ENCODE measurements around the gene SYP. TPM values are rescaled to one million over a fixed set of nuclear protein-coding genes. Genes with fewer than 3 reads are reported as not detected.

SYP gene
- total and polyA plus RNA-seq, 9 donors: 0.69 to 3.3 (median 1.9) TPM

DNA sequence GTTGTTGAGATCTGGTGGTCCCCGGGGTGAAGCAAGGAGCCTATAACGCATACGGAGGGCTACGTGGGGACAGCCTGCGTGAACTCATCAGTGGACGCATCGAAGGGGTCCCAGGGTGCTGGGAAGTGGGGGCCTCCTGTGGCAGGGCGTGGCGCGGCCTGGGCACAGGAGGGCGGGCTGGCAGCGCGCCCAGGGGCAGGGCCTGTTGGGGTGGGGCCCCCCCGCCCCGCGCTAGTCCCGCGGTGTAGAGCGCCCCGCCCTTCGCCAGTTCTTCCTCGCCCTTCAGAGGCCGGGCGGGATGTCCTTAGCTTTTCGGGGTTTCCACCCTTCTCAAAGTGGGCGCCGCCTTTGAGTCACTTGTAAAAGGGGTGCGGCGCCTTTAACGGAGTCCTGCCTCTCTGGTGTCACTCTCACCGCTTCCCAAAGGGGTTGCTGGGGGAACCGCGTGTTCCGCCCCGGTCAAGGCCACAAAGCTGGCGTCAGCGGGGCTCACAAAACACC, 27.7 kb downstream of the SYP start:
- WGBS, 3 donors: 33 to 50% (median 42%) methylated on average over 18 to 37 of the region's 37 CpGs
- H3K4me3 ChIP-seq: peak overlapping the region; percentile 55

DNA sequence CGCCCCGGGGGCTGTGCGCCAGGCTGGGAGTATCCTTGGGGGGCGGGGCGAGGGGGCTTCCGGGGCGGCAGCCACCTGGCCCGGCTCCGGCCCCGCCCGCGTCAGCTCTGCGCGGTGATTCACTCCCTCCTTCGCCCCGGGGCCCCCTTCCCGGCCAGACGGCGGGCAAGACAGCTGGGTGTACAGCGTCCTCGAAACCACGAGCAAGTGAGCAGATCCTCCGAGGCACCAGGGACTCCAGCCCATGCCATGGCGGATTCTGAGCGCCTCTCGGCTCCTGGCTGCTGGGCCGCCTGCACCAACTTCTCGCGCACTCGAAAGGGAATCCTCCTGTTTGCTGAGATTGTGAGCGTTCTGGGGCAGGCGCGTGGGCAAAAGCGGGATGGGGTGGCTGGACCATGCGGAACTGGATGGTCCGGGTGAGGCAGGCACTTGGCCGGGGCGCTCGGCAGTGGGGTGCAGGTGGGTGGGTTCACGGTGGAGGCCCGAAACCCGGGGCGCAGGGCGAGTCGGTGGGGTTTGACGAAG, 28.2 kb downstream of the SYP start, which contains the start of gene PLP2:
Gene PLP2, plus strand, starts transcription at position 147 of the 528 bp plus-strand sequence. Its CDS starts 103 bp downstream, at position 250.
- no peaks in the 10 kb centered on the region for H3K4me1 ChIP-seq (ENCODE audit: insufficient read depth)
- no peaks in the 10 kb centered on the region for H3K36me3 ChIP-seq
- peak within 1 kb of the TSS; percentile 55 for H3K4me3 ChIP-seq
- WGBS, 3 donors: 35 to 51% (median 45%) methylated on average over 46 of the region's 46 CpGs
- H3K27me3 ChIP-seq: no peaks in the 10 kb centered on the region
- intact Hi-C loops (cut with DNase I): no loop called here
- no peaks in the 10 kb centered on the region for H3K9me3 ChIP-seq
- TF ChIP-seq, protein P1, sequence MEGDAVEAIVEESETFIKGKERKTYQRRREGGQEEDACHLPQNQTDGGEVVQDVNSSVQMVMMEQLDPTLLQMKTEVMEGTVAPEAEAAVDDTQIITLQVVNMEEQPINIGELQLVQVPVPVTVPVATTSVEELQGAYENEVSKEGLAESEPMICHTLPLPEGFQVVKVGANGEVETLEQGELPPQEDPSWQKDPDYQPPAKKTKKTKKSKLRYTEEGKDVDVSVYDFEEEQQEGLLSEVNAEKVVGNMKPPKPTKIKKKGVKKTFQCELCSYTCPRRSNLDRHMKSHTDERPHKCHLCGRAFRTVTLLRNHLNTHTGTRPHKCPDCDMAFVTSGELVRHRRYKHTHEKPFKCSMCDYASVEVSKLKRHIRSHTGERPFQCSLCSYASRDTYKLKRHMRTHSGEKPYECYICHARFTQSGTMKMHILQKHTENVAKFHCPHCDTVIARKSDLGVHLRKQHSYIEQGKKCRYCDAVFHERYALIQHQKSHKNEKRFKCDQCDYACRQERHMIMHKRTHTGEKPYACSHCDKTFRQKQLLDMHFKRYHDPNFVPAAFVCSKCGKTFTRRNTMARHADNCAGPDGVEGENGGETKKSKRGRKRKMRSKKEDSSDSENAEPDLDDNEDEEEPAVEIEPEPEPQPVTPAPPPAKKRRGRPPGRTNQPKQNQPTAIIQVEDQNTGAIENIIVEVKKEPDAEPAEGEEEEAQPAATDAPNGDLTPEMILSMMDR (IDR thresholded peaks at IDR 0.05): no peak
- TF ChIP-seq POLR2A (IDR thresholded peaks at IDR 0.05): no peak
- no peak for TF ChIP-seq EP300 (IDR thresholded peaks at IDR 0.05)
- peak; percentile 68 to 78 (median 69) for DNase-seq
- H3K27ac ChIP-seq: peak within 1 kb of the TSS; percentile 44 to 81

More for the DNA sequence above, 27.7 kb downstream of the SYP start:
- H3K9me3 ChIP-seq: no peaks in the 10 kb centered on the region
- intact Hi-C loops (cut with DNase I): no loop called here
- no peak for TF ChIP-seq POLR2A (IDR thresholded peaks at IDR 0.05)
- TF ChIP-seq, protein P1 (IDR thresholded peaks at IDR 0.05): no peak
- TF ChIP-seq EP300 (IDR thresholded peaks at IDR 0.05): no peak
- H3K4me1 ChIP-seq (ENCODE audit: insufficient read depth): no peaks in the 10 kb centered on the region
- H3K27ac ChIP-seq: peak overlapping the region; percentile 44 to 81
- no peaks in the 10 kb centered on the region for H3K27me3 ChIP-seq
- no peaks in the 10 kb centered on the region for H3K36me3 ChIP-seq
- peak; percentile 66 to 78 (median 72) for DNase-seq

DNA sequence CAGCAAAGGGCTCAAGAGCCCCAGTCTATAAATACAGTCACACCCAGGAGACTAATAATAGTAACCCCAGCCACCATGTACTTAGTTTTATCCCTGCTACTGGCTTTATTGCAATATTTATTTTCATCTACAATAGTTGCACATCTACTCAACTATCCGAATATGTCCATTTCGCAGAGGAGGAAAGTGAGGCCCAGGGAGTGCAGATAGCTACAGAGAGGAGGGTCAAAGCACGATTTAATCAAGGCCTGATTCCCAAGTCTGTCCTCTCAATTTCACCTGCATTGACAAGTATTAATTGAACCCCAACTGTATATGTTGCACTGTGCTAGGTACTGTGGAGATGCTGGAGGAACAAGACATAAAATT, 32.3 kb downstream of the SYP start:
- 77 to 78% (median 77%) methylated on average over 3 of the region's 3 CpGs for WGBS, 3 donors
- intact Hi-C loops (cut with DNase I): loop anchor here in 1 of 4 donors (5.0 kb wide), 1 partner anchor 255 kb away; the partner anchor contains the start of gene SLC35A2
- Histone ChIP-seq H3K36me3 (no peaks in the 10 kb centered on the region), H3K4me1 (ENCODE audit: insufficient read depth) (no peaks in the 10 kb centered on the region), H3K27me3 (no peaks in the 10 kb centered on the region), H3K9me3 (no peaks in the 10 kb centered on the region), H3K4me3 (peak overlapping the region; percentile 22), H3K27ac (peak overlapping the region in 1 of 2 donors; percentile 82)
- no peak for DNase-seq
- TF ChIP-seq EP300 (IDR thresholded peaks at IDR 0.05) (no peak), POLR2A (IDR thresholded peaks at IDR 0.05) (no peak)
- TF ChIP-seq, protein P1 (IDR thresholded peaks at IDR 0.05): no peak

DNA sequence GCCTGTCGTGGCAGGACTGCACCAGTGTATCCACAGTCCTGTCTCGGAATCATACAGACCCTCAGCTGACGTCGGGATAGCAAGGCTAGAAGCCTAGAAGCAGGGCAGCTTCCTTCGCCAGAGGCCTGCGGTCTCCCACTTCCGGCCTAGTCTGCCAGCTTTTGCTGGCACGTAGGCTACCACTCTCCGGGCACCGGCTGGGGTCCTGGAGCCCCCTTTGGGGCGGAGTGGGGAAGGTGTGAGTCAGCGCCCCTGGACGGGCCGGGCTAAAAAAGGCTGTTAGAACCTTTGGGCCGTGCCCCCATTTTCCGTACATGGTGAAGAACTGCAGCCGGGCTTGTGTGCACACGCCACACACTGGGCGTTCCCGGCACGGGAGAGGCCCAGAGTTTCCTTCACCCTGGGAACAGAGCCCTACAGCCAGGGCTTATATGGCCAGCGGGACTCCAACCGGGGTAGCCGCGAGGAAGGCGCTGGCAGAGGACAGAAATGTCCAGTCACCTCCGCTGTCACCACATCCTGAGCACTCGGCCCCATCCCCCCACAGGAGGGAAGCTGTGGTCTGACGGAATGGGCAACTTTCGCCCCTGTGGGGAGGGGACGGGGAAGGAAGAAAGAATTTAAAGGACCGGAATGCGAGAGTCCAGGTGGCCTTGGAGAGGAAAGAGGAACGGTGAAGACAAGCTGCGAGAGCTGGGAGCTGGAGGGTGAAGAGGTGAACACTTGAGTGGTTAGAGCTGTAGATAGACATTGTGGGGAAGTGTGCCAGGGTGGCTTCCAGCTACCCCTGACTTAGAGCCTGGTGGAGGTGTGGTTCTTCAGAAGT, 32.9 kb downstream of the SYP start:
- no peaks in the 10 kb centered on the region for H3K4me1 ChIP-seq (ENCODE audit: insufficient read depth)
- 38 to 52% (median 45%) methylated on average over 26 to 35 of the region's 35 CpGs for WGBS, 3 donors
- TF ChIP-seq, protein P1 (IDR thresholded peaks at IDR 0.05): no peak
- TF ChIP-seq EP300 (IDR thresholded peaks at IDR 0.05): no peak
- TF ChIP-seq POLR2A (IDR thresholded peaks at IDR 0.05): peak; percentile 24
- intact Hi-C loops (cut with DNase I): loop anchor here in 1 of 4 donors (5.0 kb wide), 1 partner anchor 255 kb away; the partner anchor contains the start of gene SLC35A2
- peak; percentile 60 to 77 (median 71) for DNase-seq
- H3K27ac ChIP-seq: peak overlapping the region; percentile 39 to 82
- peak overlapping the region; percentile 22 for H3K4me3 ChIP-seq
- no peaks in the 10 kb centered on the region for H3K36me3 ChIP-seq
- no peaks in the 10 kb centered on the region for H3K9me3 ChIP-seq
- no peaks in the 10 kb centered on the region for H3K27me3 ChIP-seq

All from ovary (tissue), 9 donors.